Stimulated activated CD8-positive, alpha-beta memory T cell treated with anti-CD3 and anti-CD28 coated beads, Interleukin-4, amount 100 ng/mL, for 48 hours (primary cell): Measurements from ENCODE around the gene ACP2.
"Not testable (repeated sequence)": the region's sequence is repeated elsewhere in the genome, so short reads cannot be mapped to it uniquely, and the experiment has no call there.

ENCODE experiments used
- DNase-seq: peaks from one replicate; pipeline ENCODE4 v3.0.0-alpha.2; 2020

Gene ACP2

GRCh38 chr11:47191137-47191536, 57.5 kb downstream of the ACP2 start:
- not testable (repeated sequence) for DNase-seq
